ENCODE data around the gene C1QTNF5.

C1QTNF5 gene

DNA sequence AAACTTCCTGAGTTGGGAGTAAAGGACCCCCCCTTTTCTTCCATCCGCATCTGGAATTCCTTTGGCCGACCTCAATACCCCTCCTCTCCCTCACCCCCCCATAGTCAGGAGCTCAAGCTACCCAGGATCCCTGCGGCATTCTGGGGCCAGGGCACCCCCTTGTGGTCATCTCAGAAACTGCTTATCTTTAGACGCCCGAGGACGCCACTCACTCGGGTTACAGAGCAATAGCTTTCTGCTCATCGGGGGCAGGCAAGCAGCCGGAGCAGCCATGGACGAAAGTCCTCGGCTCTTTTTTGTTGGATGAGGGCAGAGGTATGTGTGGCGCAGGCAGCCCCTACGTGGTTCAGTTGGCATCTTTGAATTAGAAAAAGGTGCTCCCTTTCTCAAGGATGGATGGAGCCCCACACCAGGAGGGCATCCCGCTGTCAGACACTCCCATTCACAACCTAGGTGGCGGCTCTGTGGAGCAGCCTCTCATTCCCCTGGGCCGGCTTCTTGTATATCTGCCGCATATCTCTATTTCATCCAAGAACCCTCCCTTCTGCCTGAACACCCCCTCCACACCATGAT, 2.3 kb downstream of the C1QTNF5 start:
- DNase-seq (ENCODE audit: low read depth in 3 of 3): peak; percentile 45 to 68 (median 46)

DNA sequence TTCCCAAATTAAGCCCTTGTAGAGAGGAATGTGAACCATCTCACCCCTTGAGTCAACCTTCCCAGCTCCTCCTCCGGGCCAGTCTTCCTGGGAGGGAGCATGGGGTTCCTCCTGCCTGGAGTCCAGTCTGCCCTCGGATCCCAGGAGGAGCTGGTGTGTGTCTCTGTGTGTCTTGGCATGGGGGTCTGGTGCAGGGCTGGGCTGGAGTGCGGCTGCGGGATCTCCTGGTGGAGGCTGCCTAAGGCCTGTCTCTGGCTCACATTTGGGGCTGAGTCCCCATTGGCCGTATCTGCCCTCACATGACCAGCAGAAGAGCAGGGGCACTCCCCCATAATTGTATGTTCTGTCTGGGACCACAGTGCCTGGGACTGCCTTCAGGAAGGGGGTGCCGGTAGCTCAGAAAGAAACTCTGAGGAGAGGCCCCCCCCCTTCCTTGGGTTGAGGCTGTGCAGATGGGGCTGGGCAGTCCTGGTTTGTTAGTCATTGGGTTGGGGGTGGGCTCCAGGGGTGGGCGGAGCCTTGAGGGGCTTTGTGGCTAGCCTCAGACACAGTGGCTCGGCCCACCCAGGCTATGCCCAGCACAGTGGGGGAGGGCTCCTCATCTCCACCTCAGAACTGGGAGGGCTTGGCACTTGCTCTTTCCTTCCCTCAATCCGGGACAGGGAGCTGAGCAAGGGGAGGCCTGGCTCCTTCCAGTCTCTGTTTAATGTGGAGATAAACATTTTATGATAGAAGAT, 2.9 kb downstream of the C1QTNF5 start:
- DNase-seq (ENCODE audit: low read depth in 3 of 3): no peak

DNA sequence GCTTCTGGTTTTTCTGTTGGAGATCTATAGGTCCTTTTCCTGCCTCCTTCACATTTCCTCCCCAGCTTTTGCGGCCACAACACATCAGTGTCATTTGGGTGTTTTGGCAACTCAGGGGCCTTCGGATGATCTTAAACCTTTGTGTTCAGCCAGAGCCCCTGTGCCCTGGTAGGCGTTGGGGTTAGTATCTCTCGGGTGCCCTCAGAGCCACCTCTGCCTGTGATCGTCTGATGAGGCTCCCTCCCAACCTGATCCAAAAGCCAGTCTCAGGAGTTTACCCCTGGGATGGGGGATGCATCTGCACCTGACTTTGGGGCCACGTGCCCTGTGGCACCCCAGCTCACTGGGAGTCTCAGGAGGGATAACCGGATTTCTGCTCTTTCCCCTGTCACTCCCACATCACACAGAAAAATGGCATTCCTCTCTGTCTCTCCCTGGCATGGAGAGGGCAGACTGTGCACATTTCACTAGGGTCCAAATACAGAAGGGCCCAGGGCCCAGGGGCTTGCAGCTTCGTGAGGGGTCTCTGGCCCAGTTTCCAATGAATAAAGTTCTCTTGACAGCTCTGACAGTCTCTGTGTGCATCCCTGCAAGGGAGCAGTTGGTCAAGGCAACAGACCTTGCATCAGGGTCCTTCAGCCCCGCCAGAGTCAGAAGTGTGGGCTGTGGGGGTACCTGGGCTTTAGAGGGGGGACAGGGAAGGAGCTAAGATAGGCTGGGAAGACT, 3.8 kb downstream of the C1QTNF5 start:
- no peak for DNase-seq (ENCODE audit: low read depth in 3 of 3)

DNA sequence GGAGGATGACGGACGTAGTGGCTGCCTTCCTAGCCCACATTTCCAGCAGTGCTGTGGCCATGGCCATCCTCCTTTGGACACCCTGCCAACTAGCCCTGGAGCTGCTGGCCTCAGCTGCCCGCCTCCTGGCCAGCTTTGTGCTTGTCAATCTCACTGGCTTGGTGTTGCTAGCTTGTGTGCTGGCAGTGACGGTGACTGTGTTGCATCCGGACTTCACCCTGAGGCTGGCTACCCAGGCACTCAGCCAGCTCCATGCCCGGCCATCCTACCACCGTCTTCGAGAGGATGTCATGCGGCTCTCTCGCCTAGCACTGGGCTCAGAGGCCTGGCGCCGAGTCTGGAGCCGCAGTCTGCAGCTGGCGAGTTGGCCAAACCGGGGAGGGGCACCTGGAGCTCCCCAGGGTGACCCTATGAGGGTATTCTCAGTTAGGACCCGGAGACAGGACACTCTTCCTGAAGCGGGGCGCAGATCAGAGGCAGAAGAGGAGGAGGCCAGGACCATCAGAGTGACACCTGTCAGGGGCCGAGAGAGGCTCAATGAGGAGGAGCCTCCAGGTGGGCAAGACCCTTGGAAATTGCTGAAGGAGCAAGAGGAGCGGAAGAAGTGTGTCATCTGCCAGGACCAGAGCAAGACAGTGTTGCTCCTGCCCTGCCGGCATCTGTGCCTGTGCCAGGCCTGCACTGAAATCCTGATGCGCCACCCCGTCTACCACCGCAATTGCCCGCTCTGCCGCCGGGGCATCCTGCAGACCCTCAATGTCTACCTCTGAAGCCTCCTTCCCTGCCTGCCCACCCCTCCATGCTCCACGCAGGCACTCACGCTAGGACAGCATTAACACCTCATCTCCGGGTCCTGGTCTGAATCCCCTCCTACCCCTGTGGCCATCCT, 4.8 kb downstream of the C1QTNF5 start:
- no peak for DNase-seq (ENCODE audit: low read depth in 3 of 3)

DNA sequence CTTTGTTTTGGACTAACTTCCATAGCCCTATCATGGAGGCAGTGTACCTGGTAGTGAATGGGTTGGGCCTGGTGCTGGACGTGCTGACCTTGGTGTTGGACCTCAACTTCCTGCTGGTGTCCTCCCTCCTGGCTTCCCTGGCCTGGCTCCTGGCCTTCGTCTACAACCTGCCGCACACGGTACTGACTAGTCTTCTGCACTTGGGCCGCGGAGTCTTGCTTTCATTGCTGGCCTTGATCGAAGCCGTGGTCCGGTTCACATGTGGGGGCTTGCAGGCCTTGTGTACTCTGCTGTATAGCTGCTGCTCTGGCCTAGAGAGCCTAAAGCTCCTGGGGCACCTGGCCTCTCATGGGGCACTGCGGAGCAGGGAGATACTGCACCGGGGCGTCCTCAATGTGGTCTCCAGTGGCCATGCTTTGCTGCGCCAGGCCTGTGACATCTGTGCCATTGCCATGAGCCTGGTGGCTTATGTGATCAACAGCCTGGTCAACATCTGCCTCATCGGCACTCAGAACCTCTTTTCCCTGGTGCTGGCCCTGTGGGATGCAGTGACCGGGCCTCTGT, 5.5 kb downstream of the C1QTNF5 start:
- DNase-seq (ENCODE audit: low read depth in 3 of 3): no peak

DNA sequence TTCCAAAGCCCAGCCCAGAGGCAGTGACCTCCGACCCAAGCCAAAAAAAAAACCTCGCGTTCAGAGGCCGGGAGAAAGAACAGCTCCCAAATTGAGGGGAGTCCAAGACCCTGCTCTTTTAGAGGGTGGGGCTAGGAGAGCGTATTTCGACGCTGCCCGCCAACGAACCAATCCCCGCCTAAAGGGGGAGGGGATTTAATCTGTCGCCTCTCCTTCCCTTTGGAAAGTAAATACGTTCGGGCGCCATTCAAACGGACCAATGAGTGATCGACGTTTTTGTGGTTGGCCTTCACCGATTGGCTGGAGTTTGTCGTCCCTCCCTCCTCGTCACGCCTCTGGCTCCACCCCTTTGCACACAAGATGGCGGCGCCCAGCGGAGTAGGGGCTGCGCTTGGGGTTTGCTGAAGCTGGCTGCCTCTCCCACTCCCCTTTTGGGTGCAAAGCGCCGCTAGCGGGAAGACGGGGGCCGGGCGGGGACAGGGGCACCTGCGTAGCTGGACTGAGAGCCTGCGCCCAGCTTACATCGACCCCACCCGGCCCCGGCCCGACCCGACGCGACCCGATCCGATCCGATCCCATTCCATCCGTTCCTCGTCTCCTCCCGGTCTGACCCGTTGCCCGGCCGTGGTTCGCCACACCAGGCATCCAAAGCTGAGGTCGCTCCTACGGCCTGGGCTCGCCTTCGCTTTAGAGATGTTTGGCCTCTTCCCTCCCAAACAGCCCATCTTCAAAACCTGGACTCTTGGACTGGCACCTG, 6.3 kb downstream of the C1QTNF5 start, which contains the start of gene RNF26:
Gene RNF26, plus strand, starts transcription at position 354 of the 757 bp plus-strand sequence. CDS start 596 bp downstream, outside the sequence.
- peak; percentile 85 to 95 (median 92) for DNase-seq (ENCODE audit: low read depth in 3 of 3)

DNA sequence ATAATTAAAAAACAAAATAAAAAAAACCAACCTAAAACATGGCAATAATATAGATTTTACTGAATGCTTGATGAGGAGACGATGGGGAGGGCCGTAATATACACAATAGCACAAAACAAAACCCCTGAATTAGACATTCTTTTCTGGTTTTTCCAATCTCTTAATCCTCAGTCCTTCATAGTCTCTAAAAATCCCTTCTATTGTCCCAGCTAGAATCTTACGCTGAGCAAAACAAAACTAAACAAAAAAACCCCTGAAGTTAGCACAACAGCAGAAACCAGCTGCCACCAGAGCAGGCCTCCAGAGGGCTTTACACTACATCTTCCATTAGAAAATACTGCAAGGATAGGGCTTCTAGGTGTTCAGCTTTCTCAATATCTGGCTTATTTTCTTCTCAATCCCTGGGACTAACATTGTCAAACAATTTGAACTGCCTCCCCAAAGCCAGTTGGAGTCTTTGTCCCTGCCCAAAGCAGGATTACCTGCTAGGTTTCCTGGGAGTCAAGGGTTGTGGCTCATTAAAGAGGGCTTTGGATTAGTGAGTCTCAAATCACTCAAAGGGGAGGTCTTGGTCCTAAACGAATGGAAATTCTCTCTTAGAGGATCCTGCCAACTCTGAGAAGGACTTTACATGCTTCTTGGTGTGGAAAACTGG, 8.4 kb downstream of the C1QTNF5 start:
- no peak for DNase-seq (ENCODE audit: low read depth in 3 of 3)

DNA sequence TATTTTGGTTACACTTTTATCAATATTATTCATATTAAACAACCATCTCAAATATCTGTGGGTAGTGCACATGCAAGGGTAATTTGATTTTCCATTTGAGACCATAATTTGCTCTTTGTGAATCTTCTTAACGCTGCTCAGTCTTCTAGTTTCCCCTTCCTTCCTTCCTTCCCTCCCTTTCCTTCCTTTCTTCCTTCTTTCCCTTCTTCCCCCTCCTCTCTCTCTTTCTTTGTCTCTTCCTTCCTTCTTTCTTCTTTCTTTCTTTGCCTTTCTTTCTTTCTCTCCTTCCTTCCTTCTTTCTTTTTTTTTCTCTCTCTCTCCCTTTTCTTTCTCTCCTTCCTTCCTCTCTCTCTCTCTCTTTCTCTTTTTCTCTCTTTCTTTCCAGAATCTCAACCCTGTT, 10.4 kb downstream of the C1QTNF5 start:
- DNase-seq (ENCODE audit: low read depth in 3 of 3): no peak

DNA sequence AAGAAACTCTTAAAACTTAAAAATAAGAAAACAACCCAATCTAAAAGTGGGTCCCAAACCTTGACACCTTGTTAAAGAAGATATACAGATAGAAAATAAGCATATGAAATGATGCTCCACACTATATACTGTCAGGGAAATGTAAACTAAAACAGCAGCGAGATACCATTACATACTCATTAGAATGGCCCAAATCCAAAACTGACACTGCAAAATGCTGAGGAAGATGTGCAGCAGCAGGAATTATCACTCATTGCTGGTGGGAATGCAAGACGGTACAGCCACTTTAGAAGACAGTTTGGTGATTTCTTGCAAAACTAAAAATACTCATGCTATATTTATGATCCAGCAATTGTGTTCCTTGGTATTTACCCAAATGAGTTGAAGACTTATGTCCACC, 11.4 kb downstream of the C1QTNF5 start:
- no peak for DNase-seq (ENCODE audit: low read depth in 3 of 3)

DNA sequence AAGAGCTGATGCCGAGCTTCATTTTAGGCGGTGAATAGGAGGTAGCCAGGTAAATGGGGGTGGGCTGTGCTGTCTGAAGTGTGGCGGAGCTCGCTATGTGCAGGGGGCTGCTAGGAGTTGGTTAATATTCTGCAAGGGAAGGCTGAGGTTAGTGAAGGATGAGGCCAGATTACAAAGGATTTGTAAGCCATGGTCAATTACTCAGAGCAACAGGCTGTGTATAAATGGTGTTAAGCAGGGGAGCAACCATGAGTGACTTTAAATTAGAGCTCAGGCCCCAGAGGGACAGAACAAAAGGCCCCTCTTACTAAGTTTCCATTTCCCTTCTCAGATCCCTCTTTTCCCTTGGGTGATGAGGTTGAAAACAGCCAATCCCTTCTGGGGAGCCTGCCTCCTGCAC, 16.5 kb downstream of the C1QTNF5 start:
- no peak for DNase-seq (ENCODE audit: low read depth in 3 of 3)

DNA sequence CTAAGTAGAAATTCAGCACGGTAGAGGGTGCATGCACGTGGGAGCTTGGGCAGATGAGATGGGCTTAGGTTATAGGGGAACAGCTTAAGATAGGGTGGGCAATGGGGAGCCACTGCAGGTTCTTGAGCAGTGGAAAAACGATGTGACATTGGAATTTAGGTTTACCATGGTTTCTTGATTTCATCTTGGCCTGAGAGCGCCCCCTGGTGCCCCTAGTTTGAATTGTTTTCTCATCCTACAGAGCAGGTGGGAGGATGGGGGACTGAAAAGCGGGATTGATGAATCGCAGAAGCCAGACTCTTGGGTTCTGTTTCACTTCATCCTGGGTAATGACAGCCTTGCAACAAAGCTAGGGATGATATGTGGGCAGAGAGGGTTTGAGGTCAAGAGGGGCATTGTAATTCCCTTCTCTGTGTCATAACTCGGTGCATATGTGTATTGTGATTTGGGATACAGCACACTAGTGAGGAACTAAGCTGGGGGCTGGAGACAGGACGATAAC, 17.1 kb downstream of the C1QTNF5 start:
- peak; percentile 60 to 78 (median 67) for DNase-seq (ENCODE audit: low read depth in 3 of 3)

DNA sequence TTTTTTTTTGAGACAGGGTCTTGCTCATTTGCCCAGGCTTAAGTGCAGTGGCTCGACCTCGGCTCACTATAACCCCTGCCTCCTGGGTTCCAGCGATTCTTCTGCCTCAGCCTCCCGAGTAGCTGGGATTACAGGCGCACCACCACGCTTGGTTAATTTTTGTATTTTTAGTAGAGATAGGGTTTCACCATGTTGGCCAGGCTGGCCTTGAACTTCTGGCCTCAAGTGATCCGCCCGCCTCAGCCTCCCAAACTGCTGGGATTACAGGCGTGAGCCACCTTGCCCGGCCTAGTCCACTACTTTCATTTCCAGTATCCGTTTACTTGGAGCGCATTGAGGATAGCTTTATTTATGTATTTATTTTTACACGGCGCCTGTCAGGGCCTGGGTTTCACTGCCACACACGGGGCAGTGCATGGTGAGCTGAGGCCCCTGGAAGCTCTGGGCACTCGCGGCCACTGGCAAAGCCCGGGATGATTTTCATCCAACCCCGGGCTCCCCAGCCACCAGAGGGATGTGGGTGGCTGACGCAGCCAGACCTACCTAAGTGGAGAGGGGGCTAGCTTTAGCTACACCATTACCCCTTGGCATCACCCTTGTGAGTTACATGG, 17.7 kb downstream of the C1QTNF5 start:
- no peak for DNase-seq (ENCODE audit: low read depth in 3 of 3)

DNA sequence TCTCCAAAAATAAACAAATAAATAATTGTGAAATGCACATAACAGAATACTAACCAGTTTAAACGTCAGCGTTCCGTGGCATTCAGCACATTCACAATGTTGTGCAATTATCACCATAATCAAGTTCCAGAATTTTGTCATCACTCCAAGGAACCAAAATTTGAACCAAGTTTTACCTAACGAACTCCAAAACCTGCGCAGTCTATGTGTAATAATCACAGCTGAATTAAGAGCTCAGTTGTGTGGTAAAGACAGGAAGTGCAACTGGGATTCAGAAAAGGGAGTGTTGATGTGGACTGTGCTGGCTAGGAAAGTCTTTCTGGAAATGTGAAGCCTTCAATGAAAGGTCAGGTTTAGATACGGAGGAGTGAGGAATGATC, 18.3 kb downstream of the C1QTNF5 start:
- DNase-seq (ENCODE audit: low read depth in 3 of 3): no peak

DNA sequence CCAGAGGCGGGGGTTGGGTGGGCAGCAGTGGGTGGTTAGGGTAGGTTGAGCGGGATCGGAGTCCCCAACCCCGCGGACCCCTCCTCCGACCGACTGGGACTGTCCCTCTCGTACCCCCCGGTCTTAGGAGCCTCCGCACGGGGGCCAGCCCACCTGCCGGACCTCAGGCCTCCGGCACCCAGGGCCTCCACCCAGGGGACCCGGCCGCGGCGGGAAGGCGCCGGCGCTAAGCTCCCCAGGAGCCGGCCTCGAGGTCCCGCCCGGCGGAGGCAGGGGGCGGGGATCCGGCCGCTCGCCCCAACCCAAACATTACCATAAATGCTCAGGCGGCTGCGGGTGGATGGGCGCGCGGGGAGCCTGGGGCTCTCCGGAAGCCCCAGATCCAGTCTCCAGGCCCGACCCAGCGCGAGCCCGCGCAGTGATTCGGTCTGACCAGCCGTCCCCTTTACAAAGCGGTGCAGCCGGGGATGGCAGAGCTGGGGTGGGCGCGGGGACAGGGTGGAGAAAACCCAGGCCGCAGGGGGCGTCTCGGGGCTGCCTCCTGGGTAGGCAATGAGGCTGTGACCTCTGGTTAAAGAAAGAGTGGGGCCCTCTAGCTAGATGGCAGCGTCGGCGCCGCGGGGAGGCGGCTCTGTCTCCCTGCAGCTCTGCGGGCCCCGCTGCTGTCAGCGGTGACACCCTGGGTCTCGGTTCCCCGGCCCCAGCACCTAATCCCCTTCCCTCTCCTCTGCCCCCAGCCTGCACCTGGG, 19.7 kb downstream of the C1QTNF5 start:
- peak in 1 of 3 experiments; percentile 60 for DNase-seq (ENCODE audit: low read depth in 3 of 3)

DNA sequence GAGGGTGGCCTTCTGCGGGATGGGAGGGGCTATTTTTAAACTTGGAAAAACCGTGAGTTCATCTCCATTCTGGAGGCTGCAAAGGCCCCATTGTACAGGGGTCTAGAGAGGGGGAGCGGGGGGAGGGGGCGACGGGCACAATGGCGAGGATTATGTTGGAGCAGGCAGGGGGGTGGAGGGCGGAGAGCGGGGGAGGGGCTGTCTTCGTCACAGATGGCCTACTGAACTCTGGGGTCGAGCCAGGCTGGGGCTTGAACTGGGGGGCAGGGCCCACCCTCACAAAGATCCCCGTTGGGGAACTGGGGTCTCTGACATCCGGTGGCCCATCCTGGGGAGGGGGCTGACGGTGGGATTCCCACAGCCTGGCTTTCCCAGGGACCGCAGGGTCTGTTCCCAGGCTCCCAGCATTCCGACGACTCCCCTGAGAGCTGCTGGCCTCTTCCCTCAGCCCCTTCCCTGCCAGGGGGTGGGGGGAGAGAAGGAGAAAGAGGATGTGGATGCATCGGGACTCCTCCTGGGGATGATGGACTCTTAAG, 20.4 kb downstream of the C1QTNF5 start:
- no peak for DNase-seq (ENCODE audit: low read depth in 3 of 3)

DNA sequence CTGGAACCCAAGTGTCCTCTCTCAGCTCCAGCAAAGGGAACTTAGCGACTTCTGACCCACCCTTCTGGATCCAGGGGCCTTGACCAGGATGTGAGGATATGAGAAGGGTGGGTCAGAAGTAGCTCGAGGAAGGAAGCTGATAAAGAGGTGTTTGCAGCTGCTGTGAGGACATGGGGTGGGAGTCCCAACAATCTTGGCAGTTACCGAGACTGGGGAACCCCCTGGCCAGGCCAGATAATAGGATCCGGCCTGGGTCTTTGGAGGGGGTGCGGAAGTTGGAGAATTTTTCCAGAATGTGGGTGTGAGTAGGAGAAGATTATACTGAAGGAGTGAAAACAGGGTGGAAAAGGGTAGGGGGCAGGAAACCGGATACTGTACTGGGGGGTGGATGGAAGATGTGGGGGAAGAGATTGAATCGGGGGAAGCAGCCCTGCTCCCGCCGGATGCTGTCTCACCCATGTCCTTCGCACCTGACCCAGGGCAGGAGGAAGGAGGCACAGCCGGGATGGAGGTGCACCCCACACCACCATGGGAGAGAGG, 20.9 kb downstream of the C1QTNF5 start:
- DNase-seq (ENCODE audit: low read depth in 3 of 3): no peak

DNA sequence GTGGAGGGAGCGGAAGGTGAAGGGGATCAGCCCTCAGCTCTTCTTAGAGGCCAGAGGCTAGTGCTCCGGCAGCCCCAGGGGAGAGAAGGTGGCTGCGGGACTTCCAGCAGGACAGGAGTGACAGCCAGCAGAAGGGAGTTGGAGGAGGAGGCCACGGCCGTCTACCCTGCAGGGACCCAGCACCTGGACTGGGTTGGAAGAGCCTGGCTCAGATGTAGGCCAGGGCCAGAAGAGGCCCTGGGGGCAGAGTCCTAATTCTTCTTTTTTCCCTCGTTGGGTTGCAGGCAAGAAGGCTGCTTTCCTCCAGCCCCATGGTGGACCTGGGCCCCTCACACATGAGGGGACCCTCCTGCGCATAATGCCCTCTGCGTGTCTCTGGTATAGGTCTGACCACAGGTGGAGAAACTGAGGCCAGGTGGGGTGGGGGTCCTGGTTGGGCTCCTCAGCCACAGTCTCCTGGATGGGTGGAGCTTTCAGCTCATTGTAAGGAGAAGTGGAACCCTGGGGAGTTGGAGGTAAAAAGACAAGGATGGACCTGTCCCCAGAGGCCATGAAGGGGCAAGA, 21.5 kb downstream of the C1QTNF5 start:
- DNase-seq (ENCODE audit: low read depth in 3 of 3): no peak

Data from stimulated activated CD4-positive, alpha-beta T cell treated with anti-CD3 and anti-CD28 coated beads, TNF-alpha, amount 100 ng/mL, for 24 hours (primary cell).